Panc1 (cell line): ENCODE results near the gene ASPM. TPM values are rescaled to one million over a fixed set of nuclear protein-coding genes. Genes with fewer than 3 reads are reported as not detected.

Source experiments
- ATAC-seq: fragments of 200-7000 bp; cut with Tn5 transposase; 2 replicates; pipeline ENCODE4 v1.9.1; 2020; ENCODE audit warnings: mild to moderate bottlenecking, moderate library complexity
- BruUV-seq: library from RNA; stranded (reverse); fragments of 400-500 nt; replicated peaks from 2 replicates; lab custom pipeline; 2021; lab: Mats Ljungman, UMichigan
- CTCF ChIA-PET: fragments of 300-600 bp; sonication (Branson Sonifier 250); formaldehyde crosslinking; loops from one replicate; lab custom pipeline; 2022; ENCODE audit warnings: antibody characterized with exemption; lab: Charles Lee
- POLR2A ChIA-PET: fragments of 300-600 bp; sonication (Branson Sonifier 250); formaldehyde crosslinking; loops from one replicate; lab custom pipeline; 2022; ENCODE audit warnings: antibody characterized with exemption; lab: Charles Lee
- DNase-seq: peaks from one replicate; pipeline ENCODE4 v3.0.0-alpha.2; 2010; ENCODE audit warnings: low read depth, low spot score
- H3K27ac ChIP-seq: 2 replicates; pipeline ENCODE4 v1.5.1; 2011; ENCODE audit warnings: mild to moderate bottlenecking, low read length, inconsistent platforms
- H3K27me3 ChIP-seq: fragments of 200-500 bp; sonication (Bioruptor generic); 2 replicates; pipeline ENCODE4 v1.6.0; 2014; ENCODE audit warnings: low read length, inconsistent platforms; ENCODE audit not compliant: control insufficient read depth, insufficient read depth
- H3K36me3 ChIP-seq: fragments of 200-500 bp; sonication (Bioruptor generic); 2 replicates; pipeline ENCODE4 v1.5.1; 2014; ENCODE audit warnings: inconsistent platforms, mild to moderate bottlenecking, low read length, moderate library complexity; ENCODE audit not compliant: control insufficient read depth, insufficient read depth
- H3K4me1 ChIP-seq: 2 replicates; pipeline ENCODE4 v1.5.1; 2011; ENCODE audit warnings: inconsistent platforms, mild to moderate bottlenecking, low read length, moderate library complexity; ENCODE audit not compliant: control insufficient read depth, insufficient read depth
- H3K4me3 ChIP-seq, 2 experiments: 2 replicates each; pipeline ENCODE4 v1.5.1; 2011 to 2012; ENCODE audit warnings: low read depth in 2 of 2, low read length in 2 of 2, mild to moderate bottlenecking in 2 of 2, inconsistent platforms in 1 of 2, moderate library complexity in 1 of 2
- H3K9me3 ChIP-seq: fragments of 200-500 bp; sonication (Bioruptor generic); 2 replicates; pipeline ENCODE4 v1.5.1; 2014; ENCODE audit warnings: low read depth, mild to moderate bottlenecking, inconsistent platforms, low read length, moderate library complexity; ENCODE audit not compliant: control insufficient read depth, insufficient read depth
- POLR2AphosphoS5 ChIP-seq: IDR thresholded peaks from 2 replicates; pipeline ENCODE4 v1.6.1; 2012; ENCODE audit warnings: mild to moderate bottlenecking, low read depth, low read length, moderate library complexity
- SIN3A ChIP-seq: IDR thresholded peaks from 2 replicates; pipeline ENCODE4 v1.6.1; 2012; ENCODE audit warnings: low read depth, mild to moderate bottlenecking, low read length, moderate library complexity, borderline replicate concordance; ENCODE audit not compliant: insufficient read depth
- TCF7L2 ChIP-seq: IDR thresholded peaks from 2 replicates; pipeline ENCODE4 v1.6.1; 2011; ENCODE audit warnings: mild to moderate bottlenecking, low read depth, low read length, inconsistent platforms
- in situ Hi-C: cut with HindIII; loops from 2 replicates; pipeline ENCODE4 v1.10.0; 2016; ENCODE audit warnings: low sequenced_read_pairs, low pct_unique_long_range_greater_than_20kb
- intact Hi-C: fragments of 100-400 bp; cut with micrococcal nuclease; formaldehyde crosslinking; loops from one replicate; pipeline ENCODE4 v1.10.0; 2022; ENCODE audit not compliant: unreplicated experiment
- total RNA-seq: library from RNA; stranded (reverse); gene quantifications from one replicate; pipeline ENCODE4 v1.2.1, GENCODE V29; 2021; ENCODE audit not compliant: unreplicated experiment
- TF ChIP-seq, protein P1 (sequence below), 2 experiments: IDR thresholded peaks; 2 replicates each; pipeline ENCODE4 v1.6.1; 2011 to 2012; ENCODE audit warnings: low read depth in 2 of 2, control low read depth in 1 of 2, low read length in 1 of 2, mild to moderate bottlenecking in 1 of 2, moderate library complexity in 1 of 2; ENCODE audit not compliant: insufficient read depth in 1 of 2
- TF ChIP-seq, protein P2 (sequence below): fragments of 450-650 bp; IDR thresholded peaks from 2 replicates; pipeline ENCODE4 v1.5.1; 2017; ENCODE audit warnings: mild to moderate bottlenecking

ASPM gene
- total RNA-seq, 1 experiment from 2014 or later, result 26.9 TPM

DNA sequence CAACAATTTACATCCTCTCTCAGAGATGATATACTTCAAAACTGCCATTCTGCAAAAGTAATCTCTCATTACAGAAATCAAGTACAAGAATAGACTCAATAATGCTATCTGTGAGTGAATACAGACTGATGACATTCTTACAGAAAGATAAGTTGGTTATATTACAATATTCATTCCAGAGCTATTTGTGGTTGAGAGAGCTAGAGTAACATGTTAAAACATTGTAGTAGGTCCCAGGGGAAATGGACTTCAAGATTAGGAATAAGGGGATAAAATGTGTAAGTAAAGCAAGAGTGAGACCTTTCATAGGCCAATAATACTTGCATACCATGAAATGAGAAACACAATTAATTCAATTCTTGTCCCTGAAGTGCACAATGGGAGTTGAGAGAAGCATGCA, 80.9 kb downstream of the ASPM start:
- H3K4me3 ChIP-seq, result no peak overlapping the region
- H3K27me3 ChIP-seq, result no peaks in the 10 kb centered on the region
- H3K9me3 ChIP-seq, result no peaks in the 10 kb centered on the region
- BruUV-seq, result no TSS peak
- no peak for ATAC-seq
- no peaks in the 10 kb centered on the region for H3K36me3 ChIP-seq
- TF ChIP-seq POLR2AphosphoS5 (no peak), SIN3A (no peak), TCF7L2 (no peak)
- TF ChIP-seq, protein P1, sequence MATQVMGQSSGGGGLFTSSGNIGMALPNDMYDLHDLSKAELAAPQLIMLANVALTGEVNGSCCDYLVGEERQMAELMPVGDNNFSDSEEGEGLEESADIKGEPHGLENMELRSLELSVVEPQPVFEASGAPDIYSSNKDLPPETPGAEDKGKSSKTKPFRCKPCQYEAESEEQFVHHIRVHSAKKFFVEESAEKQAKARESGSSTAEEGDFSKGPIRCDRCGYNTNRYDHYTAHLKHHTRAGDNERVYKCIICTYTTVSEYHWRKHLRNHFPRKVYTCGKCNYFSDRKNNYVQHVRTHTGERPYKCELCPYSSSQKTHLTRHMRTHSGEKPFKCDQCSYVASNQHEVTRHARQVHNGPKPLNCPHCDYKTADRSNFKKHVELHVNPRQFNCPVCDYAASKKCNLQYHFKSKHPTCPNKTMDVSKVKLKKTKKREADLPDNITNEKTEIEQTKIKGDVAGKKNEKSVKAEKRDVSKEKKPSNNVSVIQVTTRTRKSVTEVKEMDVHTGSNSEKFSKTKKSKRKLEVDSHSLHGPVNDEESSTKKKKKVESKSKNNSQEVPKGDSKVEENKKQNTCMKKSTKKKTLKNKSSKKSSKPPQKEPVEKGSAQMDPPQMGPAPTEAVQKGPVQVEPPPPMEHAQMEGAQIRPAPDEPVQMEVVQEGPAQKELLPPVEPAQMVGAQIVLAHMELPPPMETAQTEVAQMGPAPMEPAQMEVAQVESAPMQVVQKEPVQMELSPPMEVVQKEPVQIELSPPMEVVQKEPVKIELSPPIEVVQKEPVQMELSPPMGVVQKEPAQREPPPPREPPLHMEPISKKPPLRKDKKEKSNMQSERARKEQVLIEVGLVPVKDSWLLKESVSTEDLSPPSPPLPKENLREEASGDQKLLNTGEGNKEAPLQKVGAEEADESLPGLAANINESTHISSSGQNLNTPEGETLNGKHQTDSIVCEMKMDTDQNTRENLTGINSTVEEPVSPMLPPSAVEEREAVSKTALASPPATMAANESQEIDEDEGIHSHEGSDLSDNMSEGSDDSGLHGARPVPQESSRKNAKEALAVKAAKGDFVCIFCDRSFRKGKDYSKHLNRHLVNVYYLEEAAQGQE (IDR thresholded peaks at IDR 0.05; ENCODE audit: insufficient read depth in 1 of 2, low read depth in 2 of 2, low read length in 1 of 2), result no peak
- TF ChIP-seq, protein P2, sequence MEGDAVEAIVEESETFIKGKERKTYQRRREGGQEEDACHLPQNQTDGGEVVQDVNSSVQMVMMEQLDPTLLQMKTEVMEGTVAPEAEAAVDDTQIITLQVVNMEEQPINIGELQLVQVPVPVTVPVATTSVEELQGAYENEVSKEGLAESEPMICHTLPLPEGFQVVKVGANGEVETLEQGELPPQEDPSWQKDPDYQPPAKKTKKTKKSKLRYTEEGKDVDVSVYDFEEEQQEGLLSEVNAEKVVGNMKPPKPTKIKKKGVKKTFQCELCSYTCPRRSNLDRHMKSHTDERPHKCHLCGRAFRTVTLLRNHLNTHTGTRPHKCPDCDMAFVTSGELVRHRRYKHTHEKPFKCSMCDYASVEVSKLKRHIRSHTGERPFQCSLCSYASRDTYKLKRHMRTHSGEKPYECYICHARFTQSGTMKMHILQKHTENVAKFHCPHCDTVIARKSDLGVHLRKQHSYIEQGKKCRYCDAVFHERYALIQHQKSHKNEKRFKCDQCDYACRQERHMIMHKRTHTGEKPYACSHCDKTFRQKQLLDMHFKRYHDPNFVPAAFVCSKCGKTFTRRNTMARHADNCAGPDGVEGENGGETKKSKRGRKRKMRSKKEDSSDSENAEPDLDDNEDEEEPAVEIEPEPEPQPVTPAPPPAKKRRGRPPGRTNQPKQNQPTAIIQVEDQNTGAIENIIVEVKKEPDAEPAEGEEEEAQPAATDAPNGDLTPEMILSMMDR, result no peak
- H3K4me1 ChIP-seq, result no peaks in the 10 kb centered on the region
- intact Hi-C loops (no loop called here), in situ Hi-C loops (no loop called here)
- ChIA-PET POLR2A (no interaction called here), CTCF (no interaction called here)
- H3K27ac ChIP-seq, result no peak overlapping the region
- DNase-seq, result no peak

DNA sequence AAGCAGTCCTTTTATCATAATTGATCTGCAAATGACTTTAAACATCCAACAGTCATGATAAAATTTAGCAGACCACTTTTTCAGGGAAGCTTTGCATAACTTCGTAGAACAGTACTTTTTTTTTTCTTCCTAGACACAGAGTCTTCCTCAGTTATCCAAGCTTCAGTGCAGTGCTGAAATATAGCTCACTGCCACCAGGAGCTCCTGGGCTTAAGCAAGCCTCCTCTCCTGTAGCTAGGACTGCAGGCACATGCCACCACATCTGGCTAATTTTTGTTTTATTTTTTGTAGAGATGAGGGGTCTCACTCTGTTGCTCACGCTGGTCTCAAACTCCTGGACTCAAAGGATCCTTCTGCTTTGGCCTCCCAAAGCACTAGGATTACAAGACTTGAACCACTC, 83.3 kb downstream of the ASPM start:
- Histone ChIP-seq H3K36me3 (no peaks in the 10 kb centered on the region), H3K4me3 (no peak overlapping the region), H3K27me3 (no peaks in the 10 kb centered on the region), H3K9me3 (no peaks in the 10 kb centered on the region), H3K4me1 (no peaks in the 10 kb centered on the region), H3K27ac (no peak overlapping the region)
- TF ChIP-seq SIN3A, result no peak
- TF ChIP-seq, protein P2, result no peak
- TF ChIP-seq TCF7L2, result no peak
- TF ChIP-seq POLR2AphosphoS5, result no peak
- TF ChIP-seq, protein P1 (IDR thresholded peaks at IDR 0.05; ENCODE audit: insufficient read depth in 1 of 2, low read depth in 2 of 2, low read length in 1 of 2), result no peak
- ATAC-seq (no peak), DNase-seq (no peak)
- intact Hi-C loops, result no loop called here
- ChIA-PET CTCF (no interaction called here), POLR2A (no interaction called here)
- in situ Hi-C loops, result no loop called here
- BruUV-seq, result no TSS peak
